GM19099 (cell line): ENCODE measurements around the gene SLCO4A1.

Experiments
- POLR2A ChIP-seq: IDR thresholded peaks from 3 replicates; pipeline ENCODE4 v1.6.1; 2011; ENCODE audit warnings: low read depth; ENCODE audit not compliant: insufficient read length; ENCODE audit errors: extremely low read depth

SLCO4A1 gene

DNA sequence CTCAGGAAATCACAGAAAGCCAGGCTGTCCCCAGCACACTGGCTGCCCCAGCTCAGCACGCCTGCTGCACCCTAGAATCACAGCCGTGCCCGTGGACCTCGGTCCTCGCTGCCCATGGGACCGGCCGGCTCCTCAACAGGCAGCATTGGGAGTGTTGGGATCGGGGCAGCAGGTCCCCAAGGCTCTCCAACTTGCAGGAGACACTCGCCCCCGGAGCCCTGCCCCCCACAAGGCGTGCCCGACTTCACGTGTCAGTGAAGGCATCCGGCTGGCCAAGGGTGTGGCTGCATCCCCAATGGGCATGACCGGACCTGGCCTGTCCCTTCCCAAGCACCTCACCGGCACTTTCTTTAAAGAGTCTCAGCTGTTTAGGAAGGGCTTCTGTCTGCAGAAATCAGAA is 63.3 kb downstream of the SLCO4A1 start:
- TF ChIP-seq POLR2A = no peak

DNA sequence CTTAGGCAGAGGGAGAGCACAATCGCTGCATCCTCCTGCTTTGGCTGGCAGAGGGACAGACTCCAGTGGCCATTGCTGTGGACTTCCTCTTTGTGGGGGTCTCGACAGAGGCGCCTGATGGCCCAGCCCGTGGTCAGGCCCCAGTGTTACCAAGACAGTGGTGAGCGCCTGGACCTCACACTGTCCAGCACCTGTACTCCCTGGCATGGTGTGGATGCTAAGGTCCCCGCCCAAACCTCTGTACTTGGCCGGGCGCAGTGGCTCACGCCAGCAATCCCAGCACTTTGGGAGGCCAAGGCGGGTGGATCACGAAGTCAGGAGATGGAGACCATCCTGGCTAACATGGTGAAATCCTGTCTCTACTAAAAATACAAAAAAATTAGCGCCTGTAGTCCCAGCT is 64.0 kb downstream of the SLCO4A1 start:
- no peak for TF ChIP-seq POLR2A

DNA sequence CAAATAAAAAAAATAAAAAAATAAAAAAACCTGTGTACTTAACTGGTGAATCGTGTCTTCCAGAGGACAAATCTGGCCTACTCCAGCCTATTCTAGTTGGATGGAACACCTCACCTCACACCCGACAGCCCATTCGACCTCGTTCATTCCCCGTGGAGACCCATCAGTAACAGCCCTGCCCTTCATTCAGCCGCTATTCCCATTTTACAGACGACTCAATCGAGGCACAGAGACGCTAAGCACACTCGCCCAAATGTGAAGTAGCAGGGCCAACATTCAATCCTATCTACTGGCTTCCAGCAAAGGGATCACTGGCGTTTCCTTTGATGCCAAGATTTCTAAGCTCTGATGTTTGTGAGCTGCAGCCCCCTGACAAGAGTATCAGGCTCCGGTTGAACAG is 64.6 kb downstream of the SLCO4A1 start:
- TF ChIP-seq POLR2A = no peak

DNA sequence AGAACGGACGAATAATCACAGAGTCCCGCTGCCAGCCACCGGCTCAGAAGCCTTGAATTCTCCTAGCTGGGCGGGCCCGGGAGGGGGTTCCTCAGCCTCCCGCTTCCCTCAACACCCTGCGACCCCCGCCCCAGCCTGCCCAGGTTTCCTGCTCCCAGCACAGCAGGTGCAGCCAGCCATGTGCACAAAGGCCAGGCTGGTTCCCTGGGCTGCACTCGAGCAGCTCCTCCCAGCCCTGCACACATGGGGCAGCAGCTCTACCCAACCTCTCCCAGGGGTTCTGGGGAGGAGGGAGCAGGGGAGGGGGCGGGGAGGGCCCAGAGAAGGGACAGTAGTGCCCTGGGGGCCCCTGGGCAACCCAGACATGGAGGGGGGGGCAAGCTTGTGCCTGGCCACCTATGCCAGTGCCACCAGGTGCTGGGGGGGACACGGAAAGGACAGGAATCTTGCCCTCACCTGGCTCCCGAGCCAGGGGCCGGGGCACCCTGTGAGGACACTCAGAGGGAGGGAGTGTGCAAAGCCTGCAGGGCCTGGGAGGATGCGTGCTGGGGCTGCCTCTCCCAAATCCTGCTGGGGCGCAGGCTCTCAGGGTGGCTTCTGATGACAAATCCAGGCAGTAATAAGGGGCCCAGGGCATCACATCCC is 65.1 kb downstream of the SLCO4A1 start:
- TF ChIP-seq POLR2A = no peak

DNA sequence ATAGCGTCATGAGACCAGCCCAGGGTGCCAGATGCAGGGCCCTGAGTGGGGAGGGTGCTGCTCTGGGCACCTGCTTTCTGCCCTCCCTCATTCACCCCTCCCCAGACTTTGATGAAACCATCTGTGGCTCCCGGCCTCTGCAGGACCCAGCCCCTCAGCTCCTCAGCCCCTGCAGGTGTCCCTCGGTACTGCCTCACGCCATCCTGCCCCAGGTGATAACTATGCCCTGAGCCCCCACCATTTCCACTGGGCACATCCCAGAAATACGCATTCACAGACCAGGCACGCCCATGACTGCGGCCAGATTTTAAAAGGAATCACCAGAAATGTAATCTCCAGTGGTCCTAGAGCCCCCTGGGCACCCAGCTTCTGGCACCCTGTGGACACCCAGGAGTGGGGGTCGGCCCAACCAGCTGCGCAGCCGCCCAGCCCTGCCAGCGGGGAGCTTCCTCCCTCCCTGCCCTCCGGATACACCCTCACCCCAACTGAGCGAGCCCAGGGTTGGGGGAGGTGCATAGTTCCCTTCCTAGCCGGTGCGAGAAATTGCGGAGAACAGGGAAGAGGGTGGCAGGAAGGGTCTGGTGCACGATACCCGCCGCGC is 65.7 kb downstream of the SLCO4A1 start:
- TF ChIP-seq POLR2A = no peak

DNA sequence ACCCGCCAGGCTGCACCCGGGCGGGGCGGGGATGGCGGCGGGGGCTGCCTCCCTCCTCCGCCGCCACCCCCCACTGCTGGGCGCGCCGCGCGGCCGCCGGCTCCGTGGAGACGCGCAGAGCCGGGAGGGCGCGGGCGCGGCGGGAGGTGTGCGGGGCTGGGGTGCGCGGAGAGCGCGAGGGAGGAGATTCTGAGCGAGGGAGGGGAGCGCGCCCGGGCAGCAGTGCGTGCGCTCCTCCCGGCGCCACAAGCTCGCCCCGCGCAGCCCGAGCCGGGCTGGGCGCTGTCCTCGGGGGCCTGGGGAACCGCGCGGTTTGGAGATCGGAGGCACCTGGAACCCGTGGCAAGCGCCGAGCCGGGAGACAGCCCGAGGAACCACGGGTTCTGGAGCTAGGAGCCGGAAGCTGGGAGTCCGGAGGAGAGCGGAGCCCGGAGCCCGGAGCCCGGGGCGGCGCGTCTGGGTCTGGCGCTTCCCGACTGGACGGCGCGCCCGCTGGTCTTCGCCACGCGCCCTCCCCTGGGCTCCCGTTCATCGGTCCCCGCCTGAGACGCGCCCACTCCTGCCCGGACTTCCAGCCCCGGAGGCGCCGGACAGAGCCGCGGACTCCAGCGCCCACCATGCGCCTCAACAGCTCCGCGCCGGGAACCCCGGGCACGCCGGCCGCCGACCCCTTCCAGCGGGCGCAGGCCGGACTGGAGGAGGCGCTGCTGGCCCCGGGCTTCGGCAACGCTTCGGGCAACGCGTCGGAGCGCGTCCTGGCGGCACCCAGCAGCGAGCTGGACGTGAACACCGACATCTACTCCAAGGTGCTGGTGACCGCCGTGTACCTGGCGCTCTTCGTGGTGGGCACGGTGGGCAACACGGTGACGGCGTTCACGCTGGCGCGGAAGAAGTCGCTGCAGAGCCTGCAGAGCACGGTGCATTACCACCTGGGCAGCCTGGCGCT is 66.6 kb downstream of the SLCO4A1 start, which contains the start of gene NTSR1:
Gene NTSR1, plus strand, starts transcription at position 246 of the 946 bp plus-strand sequence. Its CDS starts 372 bp downstream, at position 618.
- TF ChIP-seq POLR2A = no peak

DNA sequence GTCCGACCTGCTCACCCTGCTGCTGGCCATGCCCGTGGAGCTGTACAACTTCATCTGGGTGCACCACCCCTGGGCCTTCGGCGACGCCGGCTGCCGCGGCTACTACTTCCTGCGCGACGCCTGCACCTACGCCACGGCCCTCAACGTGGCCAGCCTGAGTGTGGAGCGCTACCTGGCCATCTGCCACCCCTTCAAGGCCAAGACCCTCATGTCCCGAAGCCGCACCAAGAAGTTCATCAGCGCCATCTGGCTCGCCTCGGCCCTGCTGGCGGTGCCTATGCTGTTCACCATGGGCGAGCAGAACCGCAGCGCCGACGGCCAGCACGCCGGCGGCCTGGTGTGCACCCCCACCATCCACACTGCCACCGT is 67.2 kb downstream of the SLCO4A1 start:
- no peak for TF ChIP-seq POLR2A

DNA sequence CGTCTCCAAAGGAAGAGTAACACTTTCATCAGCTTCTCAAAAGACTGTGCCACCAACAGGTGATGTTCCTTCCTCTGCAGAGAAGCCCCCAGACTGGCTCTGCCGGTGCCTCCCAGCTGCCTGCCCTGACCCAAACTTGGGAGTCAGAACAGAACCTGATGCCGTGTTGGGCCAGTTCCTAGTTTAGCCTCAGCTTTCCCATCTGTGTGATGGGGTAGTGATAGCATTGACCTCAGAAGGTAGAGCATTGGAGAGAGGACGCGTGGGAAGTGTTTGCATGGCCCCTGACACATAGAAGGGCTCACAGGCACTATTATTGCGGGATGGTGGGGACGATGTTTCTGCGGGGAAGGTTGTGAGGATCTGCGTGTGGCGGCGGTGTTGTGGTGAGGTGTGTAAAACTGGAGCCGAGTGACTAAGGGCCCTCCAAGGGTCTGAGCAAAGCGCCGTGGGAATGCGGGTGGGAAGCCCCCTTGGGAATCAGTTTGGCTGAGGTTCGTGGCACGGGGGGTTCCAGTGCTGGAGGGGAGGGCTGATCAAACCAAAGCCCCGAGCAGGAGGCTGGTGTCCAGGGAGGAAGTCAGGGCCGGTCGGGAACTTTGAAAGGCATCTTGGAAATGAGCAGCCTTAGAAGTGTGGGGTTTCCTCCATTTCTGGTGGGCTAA is 68.0 kb downstream of the SLCO4A1 start:
- TF ChIP-seq POLR2A = no peak

DNA sequence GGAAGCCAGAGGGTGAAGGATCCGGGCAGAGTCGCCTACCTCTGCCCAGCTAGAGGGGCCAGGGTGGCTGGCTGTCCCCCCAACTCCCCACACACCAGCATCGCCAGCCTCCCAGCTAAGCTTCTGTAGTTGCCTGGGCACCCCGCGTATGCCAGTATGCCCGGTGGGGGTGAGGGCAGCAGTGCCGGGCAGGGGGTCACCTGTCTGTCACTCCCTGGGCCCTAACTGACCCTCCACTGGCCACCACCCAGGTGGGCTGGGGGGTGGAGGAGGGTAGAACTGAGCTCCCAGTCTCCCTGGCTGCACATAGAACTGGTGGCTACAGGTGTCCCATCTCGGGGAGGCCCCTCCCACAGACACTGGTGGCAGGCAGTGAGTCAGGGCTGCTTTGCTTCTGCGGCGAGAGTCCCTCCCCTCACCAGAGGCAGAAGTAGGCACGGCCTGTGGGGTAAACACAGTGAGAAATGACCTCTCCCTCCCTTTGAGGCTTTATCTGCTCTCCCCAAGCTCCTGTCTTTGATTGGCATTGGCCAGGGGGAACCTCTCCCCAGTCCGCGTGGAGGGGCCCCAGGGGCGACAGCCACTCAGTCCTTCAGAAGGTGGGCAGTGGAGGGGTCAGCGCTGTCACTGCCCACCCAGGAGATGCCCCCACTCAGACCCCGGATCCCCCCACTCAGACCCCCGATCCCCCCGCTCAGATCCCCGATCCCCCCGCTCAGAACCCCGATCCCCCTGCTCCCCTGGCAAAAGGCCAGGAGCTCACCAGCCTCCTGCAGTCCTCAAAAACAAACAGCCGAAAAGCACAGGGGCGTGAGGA is 68.8 kb downstream of the SLCO4A1 start:
- no peak for TF ChIP-seq POLR2A

DNA sequence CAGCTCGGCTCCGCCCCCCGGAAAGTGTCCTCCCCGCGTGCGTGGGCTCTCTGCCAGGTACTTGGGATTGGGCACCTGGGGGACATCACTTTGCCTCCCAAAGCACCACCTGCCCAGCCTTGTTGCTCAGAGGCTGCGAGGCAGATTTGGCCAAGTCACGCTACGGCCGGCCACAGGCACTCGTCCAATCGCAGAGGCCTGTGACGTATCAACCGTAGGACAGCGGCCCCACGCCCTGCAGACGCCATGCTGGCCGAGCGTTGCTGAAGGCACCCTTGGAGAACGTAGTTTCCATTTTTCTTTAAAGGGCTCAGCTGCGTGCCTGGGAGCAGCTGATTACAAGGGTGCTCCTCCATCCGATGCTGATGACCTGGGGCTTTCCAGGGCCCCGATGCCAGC is 69.4 kb downstream of the SLCO4A1 start:
- TF ChIP-seq POLR2A = no peak

DNA sequence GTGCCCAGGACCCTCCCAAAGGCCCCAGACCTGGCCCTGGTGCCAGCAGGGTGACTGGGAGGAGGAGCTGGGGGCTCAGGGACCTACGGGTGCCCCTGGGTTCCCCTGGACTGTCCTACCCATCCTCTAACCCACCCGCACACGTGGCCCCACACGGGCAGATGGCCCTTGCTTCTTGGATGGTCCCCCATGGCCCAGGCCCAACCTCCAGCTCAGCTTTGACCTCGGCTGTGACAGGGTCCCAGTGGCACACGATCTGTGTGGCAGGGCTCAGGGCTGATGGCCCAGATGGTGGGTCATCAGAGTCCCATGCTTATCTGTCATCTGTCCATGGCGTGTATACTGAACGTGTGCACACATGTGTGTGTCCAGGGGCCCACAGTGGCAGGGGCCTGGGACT is 70.3 kb downstream of the SLCO4A1 start:
- no peak for TF ChIP-seq POLR2A

DNA sequence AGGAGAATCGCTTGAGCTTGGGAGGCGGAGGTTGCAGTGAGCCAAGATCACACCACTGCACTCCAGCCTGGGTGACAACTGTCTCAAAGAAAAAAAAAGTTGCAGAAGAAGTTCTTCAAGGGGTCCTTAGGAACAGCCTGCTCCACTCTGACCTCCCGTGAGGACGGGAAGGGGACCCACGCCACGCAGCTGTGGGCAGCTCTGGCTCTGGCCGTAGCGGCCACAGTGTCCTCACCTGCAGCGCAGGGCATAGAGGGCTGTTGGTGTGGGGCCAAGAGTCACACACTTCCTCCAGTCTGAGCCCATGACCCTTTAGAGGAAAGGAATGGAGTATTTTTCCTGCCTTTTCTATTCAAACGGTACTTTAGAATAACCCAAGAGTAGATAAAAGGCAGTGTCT is 71.7 kb downstream of the SLCO4A1 start:
- TF ChIP-seq POLR2A = no peak

DNA sequence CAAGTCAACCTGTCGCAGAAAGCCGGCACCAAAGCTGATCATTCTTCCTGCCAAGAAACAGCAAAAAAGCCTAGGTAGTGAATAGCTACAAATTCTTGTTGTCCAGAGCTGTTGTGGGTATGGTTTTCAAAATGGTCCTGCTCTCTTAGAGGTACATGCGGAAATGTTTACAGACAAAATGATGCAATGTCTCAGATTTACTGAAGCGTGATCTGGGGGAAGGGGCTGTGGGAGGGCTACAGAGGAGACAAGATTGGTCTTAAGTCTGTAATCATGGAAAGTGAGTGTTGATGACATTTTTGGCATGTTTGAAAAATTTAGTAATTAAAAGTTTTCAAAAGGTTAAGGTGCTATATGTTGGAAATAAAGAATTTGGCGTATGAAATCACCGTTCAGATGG is 72.5 kb downstream of the SLCO4A1 start:
- no peak for TF ChIP-seq POLR2A

DNA sequence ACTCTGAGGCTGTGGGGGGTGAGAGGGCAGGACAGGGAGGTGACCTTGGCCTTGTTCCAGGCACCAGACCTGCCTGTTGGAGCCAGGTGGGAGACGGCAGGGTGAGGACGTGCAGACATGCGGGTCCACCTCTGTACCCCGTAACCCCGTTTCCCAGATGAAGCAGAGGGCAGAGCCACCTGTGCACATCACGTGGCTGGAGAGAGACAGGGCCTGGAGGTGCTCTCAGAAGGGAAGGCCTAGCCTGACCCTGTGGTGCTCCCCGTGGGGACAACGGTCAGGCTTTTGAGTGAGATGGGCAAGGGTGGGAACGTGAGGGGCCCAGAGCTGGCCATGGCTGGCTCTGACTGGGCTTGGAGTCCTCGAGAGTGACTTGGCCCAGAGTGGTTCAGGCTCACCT is 72.9 kb downstream of the SLCO4A1 start:
- TF ChIP-seq POLR2A = no peak

DNA sequence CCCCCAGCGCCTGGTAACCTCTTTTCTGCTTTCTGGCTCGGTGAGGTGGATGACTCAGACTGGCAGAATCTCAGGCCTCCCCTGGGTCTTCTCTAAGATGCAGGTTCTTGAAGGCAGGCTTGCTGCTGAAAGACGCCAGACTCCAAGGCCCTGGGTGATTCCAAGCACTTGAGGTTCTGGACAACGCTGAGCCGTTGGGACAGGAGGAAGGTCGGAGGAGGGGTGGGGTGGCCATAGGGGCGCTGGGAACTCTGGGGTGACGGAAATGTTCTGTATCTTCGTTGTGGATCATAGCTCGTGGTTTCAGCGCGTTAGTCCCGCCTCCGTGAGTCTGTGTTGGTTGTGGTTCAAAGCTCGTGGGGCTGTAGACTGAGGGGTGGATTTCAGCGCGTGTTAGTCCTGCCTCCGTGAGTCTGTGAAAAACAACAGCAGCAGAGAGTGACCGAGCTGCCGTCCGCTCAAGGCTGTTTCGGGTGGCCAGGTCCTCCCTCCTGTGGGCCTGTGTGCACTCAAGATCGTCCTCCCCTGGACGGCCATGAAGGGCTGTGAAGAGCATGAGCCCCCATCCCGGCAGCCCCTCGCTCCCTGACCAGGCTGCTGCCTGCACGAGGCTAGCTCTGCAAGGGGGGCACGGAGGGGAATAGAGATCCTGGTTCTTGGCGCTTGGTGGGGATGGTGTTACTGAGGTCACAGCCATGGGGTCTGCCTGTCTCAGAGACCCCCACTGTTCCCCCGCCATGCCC is 74.1 kb downstream of the SLCO4A1 start:
- no peak for TF ChIP-seq POLR2A

DNA sequence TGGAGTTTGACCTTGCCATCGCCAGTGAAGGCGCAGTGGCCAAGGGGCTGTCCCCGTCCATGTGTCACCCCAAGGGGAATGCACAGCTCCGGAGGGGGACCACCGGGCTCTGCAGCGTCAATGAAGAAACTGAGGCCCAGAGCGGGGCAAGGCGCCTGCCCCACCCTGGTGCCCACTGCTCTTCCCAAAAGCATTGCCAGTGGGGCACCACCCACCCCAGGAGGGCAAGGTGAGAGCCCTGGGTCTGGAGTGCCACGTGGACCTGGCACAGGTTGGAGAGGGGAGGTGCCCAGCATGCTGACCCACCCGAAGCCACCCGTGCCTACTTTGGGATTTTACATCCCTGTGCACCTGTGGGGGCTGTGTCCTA is 74.6 kb downstream of the SLCO4A1 start:
- TF ChIP-seq POLR2A = no peak
